ENCODE data around the gene APOC3. TPM values are rescaled to one million over a fixed set of nuclear protein-coding genes. Genes with fewer than 3 reads are reported as not detected.

The APOC3 gene
- total RNA-seq, 2 donors from 2014 or later = not detected

GRCh38 chr11:116813170-116813569 lies 16.5 kb upstream of the APOC3 start:
- H3K9me3 Mint-ChIP-seq = no peaks in the 10 kb centered on the region
- no peak overlapping the region for H3K27ac Mint-ChIP-seq
- H3K36me3 Mint-ChIP-seq (ENCODE audit: insufficient read depth in 2 of 2) = no peaks in the 10 kb centered on the region
- no peak for DNase-seq
- no peaks in the 10 kb centered on the region for H3K4me1 Mint-ChIP-seq (ENCODE audit: low read depth)
- ATAC-seq (replicated peaks in 1 of 2) = no peak
- no peaks in the 10 kb centered on the region for H3K27me3 Mint-ChIP-seq (ENCODE audit: low read depth)
- H3K4me3 Mint-ChIP-seq = no peak overlapping the region

GRCh38 chr11:116813781-116814471 lies 15.8 kb upstream of the APOC3 start:
- no peak for ATAC-seq (replicated peaks in 1 of 2)
- Mint-ChIP-seq H3K27me3 (ENCODE audit: low read depth) (no peaks in the 10 kb centered on the region), H3K4me3 (no peak overlapping the region), H3K36me3 (ENCODE audit: insufficient read depth in 2 of 2) (no peaks in the 10 kb centered on the region), H3K27ac (no peak overlapping the region), H3K9me3 (no peaks in the 10 kb centered on the region), H3K4me1 (ENCODE audit: low read depth) (no peaks in the 10 kb centered on the region)
- no peak for DNase-seq

GRCh38 chr11:116814502-116814901 lies 15.2 kb upstream of the APOC3 start:
- Mint-ChIP-seq H3K36me3 (ENCODE audit: insufficient read depth in 2 of 2) (no peaks in the 10 kb centered on the region), H3K27ac (no peak overlapping the region), H3K4me1 (ENCODE audit: low read depth) (no peaks in the 10 kb centered on the region), H3K9me3 (no peaks in the 10 kb centered on the region), H3K4me3 (no peak overlapping the region), H3K27me3 (ENCODE audit: low read depth) (no peaks in the 10 kb centered on the region)
- ATAC-seq (replicated peaks in 1 of 2) (no peak), DNase-seq (no peak)

GRCh38 chr11:116819049-116819448 lies 10.7 kb upstream of the APOC3 start:
- H3K4me3 Mint-ChIP-seq = no peak overlapping the region
- no peak for DNase-seq
- H3K4me1 Mint-ChIP-seq (ENCODE audit: low read depth) = no peaks in the 10 kb centered on the region
- no peak for ATAC-seq (replicated peaks in 1 of 2)
- no peaks in the 10 kb centered on the region for H3K36me3 Mint-ChIP-seq (ENCODE audit: insufficient read depth in 2 of 2)
- H3K27ac Mint-ChIP-seq = no peak overlapping the region
- no peaks in the 10 kb centered on the region for H3K9me3 Mint-ChIP-seq
- no peaks in the 10 kb centered on the region for H3K27me3 Mint-ChIP-seq (ENCODE audit: low read depth)

GRCh38 chr11:116821050-116821918 lies 8.4 kb upstream of the APOC3 start:
- no peaks in the 10 kb centered on the region for H3K36me3 Mint-ChIP-seq (ENCODE audit: insufficient read depth in 2 of 2)
- no peaks in the 10 kb centered on the region for H3K27me3 Mint-ChIP-seq (ENCODE audit: low read depth)
- H3K9me3 Mint-ChIP-seq = no peaks in the 10 kb centered on the region
- ATAC-seq (replicated peaks in 1 of 2) (no peak), DNase-seq (no peak)
- H3K27ac Mint-ChIP-seq = no peak overlapping the region
- H3K4me1 Mint-ChIP-seq (ENCODE audit: low read depth) = no peaks in the 10 kb centered on the region
- no peak overlapping the region for H3K4me3 Mint-ChIP-seq

GRCh38 chr11:116822575-116822974 lies 7.1 kb upstream of the APOC3 start:
- DNase-seq (no peak), ATAC-seq (replicated peaks in 1 of 2) (no peak)
- H3K36me3 Mint-ChIP-seq (ENCODE audit: insufficient read depth in 2 of 2) = no peaks in the 10 kb centered on the region
- no peaks in the 10 kb centered on the region for H3K4me1 Mint-ChIP-seq (ENCODE audit: low read depth)
- H3K9me3 Mint-ChIP-seq = no peaks in the 10 kb centered on the region
- no peak overlapping the region for H3K4me3 Mint-ChIP-seq
- no peak overlapping the region for H3K27ac Mint-ChIP-seq
- H3K27me3 Mint-ChIP-seq (ENCODE audit: low read depth) = no peaks in the 10 kb centered on the region

GRCh38 chr11:116823031-116823843 lies 6.5 kb upstream of the APOC3 start, which contains the start of gene APOA4:
Gene APOA4, minus strand, starts transcription at chr11:116823304. Its CDS starts 113 bp downstream, at chr11:116823191.
- DNase-seq (no peak), ATAC-seq (replicated peaks in 1 of 2) (no peak)
- Mint-ChIP-seq H3K4me3 (no peak within 1 kb of the TSS), H3K27me3 (ENCODE audit: low read depth) (no peaks in the 10 kb centered on the region), H3K9me3 (no peaks in the 10 kb centered on the region), H3K27ac (no peak within 1 kb of the TSS), H3K36me3 (ENCODE audit: insufficient read depth in 2 of 2) (no peaks in the 10 kb centered on the region), H3K4me1 (ENCODE audit: low read depth) (no peaks in the 10 kb centered on the region)

- ATAC-seq (replicated peaks in 1 of 2) (no peak), DNase-seq (no peak)
- H3K27ac Mint-ChIP-seq = no peak overlapping the region
- no peaks in the 10 kb centered on the region for H3K27me3 Mint-ChIP-seq (ENCODE audit: low read depth)
- H3K4me1 Mint-ChIP-seq (ENCODE audit: low read depth) = no peaks in the 10 kb centered on the region
- no peaks in the 10 kb centered on the region for H3K9me3 Mint-ChIP-seq
- H3K36me3 Mint-ChIP-seq (ENCODE audit: insufficient read depth in 2 of 2) = no peaks in the 10 kb centered on the region
- no peak overlapping the region for H3K4me3 Mint-ChIP-seq
Measured at GRCh38 chr11:116825434-116825833, 4.3 kb upstream of the APOC3 start.

- ATAC-seq (replicated peaks in 1 of 2) (no peak), DNase-seq (no peak)
- H3K9me3 Mint-ChIP-seq = no peaks in the 10 kb centered on the region
- no peak overlapping the region for H3K27ac Mint-ChIP-seq
- H3K4me3 Mint-ChIP-seq = no peak overlapping the region
- H3K27me3 Mint-ChIP-seq (ENCODE audit: low read depth) = no peaks in the 10 kb centered on the region
- no peaks in the 10 kb centered on the region for H3K36me3 Mint-ChIP-seq (ENCODE audit: insufficient read depth in 2 of 2)
- no peaks in the 10 kb centered on the region for H3K4me1 Mint-ChIP-seq (ENCODE audit: low read depth)
Measured at GRCh38 chr11:116825854-116826750, 3.6 kb upstream of the APOC3 start.

- ATAC-seq (replicated peaks in 1 of 2) = no peak
- H3K9me3 Mint-ChIP-seq = no peaks in the 10 kb centered on the region
- H3K27ac Mint-ChIP-seq = no peak overlapping the region
- no peaks in the 10 kb centered on the region for H3K4me1 Mint-ChIP-seq (ENCODE audit: low read depth)
- no peak for DNase-seq
- no peaks in the 10 kb centered on the region for H3K27me3 Mint-ChIP-seq (ENCODE audit: low read depth)
- H3K4me3 Mint-ChIP-seq = no peak overlapping the region
- no peaks in the 10 kb centered on the region for H3K36me3 Mint-ChIP-seq (ENCODE audit: insufficient read depth in 2 of 2)
Measured at GRCh38 chr11:116826751-116827431, 2.8 kb upstream of the APOC3 start.

GRCh38 chr11:116827461-116827860 lies 2.2 kb upstream of the APOC3 start:
- Mint-ChIP-seq H3K36me3 (ENCODE audit: insufficient read depth in 2 of 2) (no peaks in the 10 kb centered on the region), H3K27ac (no peak overlapping the region), H3K9me3 (no peaks in the 10 kb centered on the region), H3K4me1 (ENCODE audit: low read depth) (no peaks in the 10 kb centered on the region), H3K27me3 (ENCODE audit: low read depth) (no peaks in the 10 kb centered on the region), H3K4me3 (no peak overlapping the region)
- DNase-seq (no peak), ATAC-seq (replicated peaks in 1 of 2) (no peak)

Data from activated T-cell treated with anti-CD3 and anti-CD28 coated beads, Interleukin-2, amount 50 U/mL, for 72 hours (primary cell).